SU-DHL-6 (cell line): Measurements from ENCODE around the gene CLDN7.

Experiments
- CTCF ChIP-seq: fragments of 200-600 bp; sonication (generic); IDR thresholded peaks from one replicate; pipeline ENCODE4 v1.5.1; 2017; ENCODE audit warnings: antibody characterized with exemption, mild to moderate bottlenecking, low read length, moderate library complexity; ENCODE audit not compliant: insufficient read depth, poor library complexity, severe bottlenecking
- EZH2phosphoT487 ChIP-seq: fragments of 200-600 bp; sonication (generic), shearing (Covaris generic); conservative IDR thresholded peaks from 2 replicates; pipeline ENCODE4 v1.6.1; 2018; ENCODE audit warnings: mild to moderate bottlenecking, antibody characterized with exemption, low read length, moderate library complexity, mixed read lengths

DNA sequence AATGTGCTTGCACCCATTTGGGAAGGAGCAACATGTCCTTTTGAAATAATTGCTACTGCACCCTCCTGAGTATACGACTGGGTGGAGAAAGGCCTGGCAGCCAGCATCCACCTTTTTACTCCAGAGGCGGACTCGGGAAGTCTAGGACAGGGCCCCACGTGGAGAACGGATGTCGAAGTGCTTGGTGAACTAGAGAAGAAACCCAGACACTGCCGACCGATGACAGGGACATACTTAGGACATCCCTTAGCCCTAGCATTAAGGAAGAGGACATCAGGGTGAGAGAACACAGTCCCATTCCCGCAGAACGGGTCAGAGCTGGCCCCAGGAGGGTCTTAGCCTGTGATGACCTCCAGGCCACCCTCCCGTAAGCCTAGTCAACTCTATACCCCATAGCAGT lies 28.4 kb upstream of the CLDN7 start:
- TF ChIP-seq CTCF (no peak), EZH2phosphoT487 (no peak)
